SK-N-SH (cell line): ENCODE measurements around the gene KCNQ4.

Source experiments
- CTCF ChIP-seq: fragments of 200-600 bp; sonication (generic); IDR thresholded peaks from 2 replicates; pipeline ENCODE4 v1.6.1; 2017; ENCODE audit warnings: antibody characterized with exemption, mild to moderate bottlenecking, moderate library complexity
- EP300 ChIP-seq, 2 experiments: IDR thresholded peaks; 2 replicates each; pipeline versions ENCODE4 v1.4.0 to v1.6.1; 2012; ENCODE audit warnings: borderline replicate concordance in 1 of 2, low read depth in 1 of 2, low read length in 1 of 2
- EZH2phosphoT487 ChIP-seq: fragments of 200-600 bp; sonication (generic); IDR thresholded peaks from 2 replicates; pipeline ENCODE4 v1.6.1; 2017; ENCODE audit warnings: low read depth, mixed run types, mild to moderate bottlenecking, antibody characterized with exemption, moderate library complexity, borderline replicate concordance
- GATA2 ChIP-seq: sonication (generic); formaldehyde crosslinking; IDR thresholded peaks from 2 replicates; pipeline ENCODE4 v1.5.0; 2020; ENCODE audit warnings: mild to moderate bottlenecking, missing genetic modification reagents
- JUND ChIP-seq: IDR thresholded peaks from 2 replicates; pipeline ENCODE4 v1.4.0; 2012
- MXI1 ChIP-seq: IDR thresholded peaks from 2 replicates; pipeline ENCODE4 v1.6.1; 2012; ENCODE audit warnings: mild to moderate bottlenecking, low read depth, low read length, improper control_type of control experiment
- NFIC ChIP-seq: IDR thresholded peaks from 2 replicates; pipeline ENCODE4 v1.4.0; 2012; ENCODE audit warnings: borderline replicate concordance
- POLR2AphosphoS5 ChIP-seq: IDR thresholded peaks from 2 replicates; pipeline ENCODE4 v1.6.1; 2012; ENCODE audit warnings: low read depth, low read length
- REST ChIP-seq: IDR thresholded peaks from 2 replicates; pipeline ENCODE4 v1.6.1; 2012; ENCODE audit warnings: mild to moderate bottlenecking, low read depth, low read length, moderate library complexity
- RXRA ChIP-seq: IDR thresholded peaks from 2 replicates; pipeline ENCODE4 v1.4.0; 2012; ENCODE audit warnings: low read depth, mild to moderate bottlenecking, borderline replicate concordance
- USF2 ChIP-seq: fragments of 150-350 bp; IDR thresholded peaks from 2 replicates; pipeline ENCODE4 v1.6.1; 2017; ENCODE audit warnings: antibody characterized with exemption, low read length, low read depth, borderline replicate concordance
- YY1 ChIP-seq: IDR thresholded peaks from 2 replicates; pipeline ENCODE4 v1.4.0; 2012; ENCODE audit warnings: low read depth, mild to moderate bottlenecking

GRCh38 chr1:40793617-40794016 is 10.0 kb downstream of the KCNQ4 start:
- no peak for TF ChIP-seq EZH2phosphoT487
- TF ChIP-seq RXRA, result no peak
- TF ChIP-seq CTCF, result no peak
- TF ChIP-seq GATA2 (CRISPR knock-in tag), result no peak
- no peak for TF ChIP-seq POLR2AphosphoS5
- TF ChIP-seq USF2, result no peak
- TF ChIP-seq MXI1, result no peak
- no peak for TF ChIP-seq JUND
- no peak for TF ChIP-seq YY1
- TF ChIP-seq NFIC, result no peak
- TF ChIP-seq EP300 (IDR thresholded peaks at IDR 0.05; ENCODE audit: borderline replicate concordance in 1 of 2, low read depth in 1 of 2, low read length in 1 of 2), result no peak
- no peak for TF ChIP-seq REST
